Fibroblast of the aortic adventitia (primary cell): Measurements from ENCODE around the gene TAF11L3. TPM values are rescaled to one million over a fixed set of nuclear protein-coding genes. Genes with fewer than 3 reads are reported as not detected.

Experiments
- small RNA-seq: library from RNA; depleted of rRNA; stranded (forward); fragments of <200 nt; gene quantifications from one replicate; pipeline ENCODE3, GENCODE V24; 2012
- total RNA-seq: library from RNA; depleted of rRNA; stranded (reverse); fragments of >200 nt; gene quantifications from 2 replicates; pipeline ENCODE4 v1.2.3, GENCODE V29; 2012; ENCODE audit warnings: low replicate concordance

Gene TAF11L3
- total RNA-seq, 1 donor: not detected

Small RNA genes lying within 50 kb of the gene (small RNA-seq; reads per million reads assigned to genes)
- not detected for gene AC106774.3

Other genes with a start within 250 kb of the TAF11L3 start
- not detected in 2 replicates for gene TAF11L2, start 20.1 kb upstream of the TAF11L3 start, total RNA-seq
- gene TAF11L4, start 3.4 kb downstream of the TAF11L3 start, total RNA-seq: not detected in 2 replicates
- not detected in 2 replicates for gene TAF11L5, start 6.9 kb downstream of the TAF11L3 start, total RNA-seq
- not detected in 2 replicates for gene TAF11L6, start 10.3 kb downstream of the TAF11L3 start, total RNA-seq
- not detected in 2 replicates for gene TAF11L7, start 67.4 kb downstream of the TAF11L3 start, total RNA-seq
- gene TAF11L8, start 72.6 kb downstream of the TAF11L3 start, total RNA-seq: not detected in 2 replicates
- gene TAF11L9, start 76.0 kb downstream of the TAF11L3 start, total RNA-seq: not detected in 2 replicates
- gene TAF11L10, start 79.5 kb downstream of the TAF11L3 start, total RNA-seq: not detected in 2 replicates
- gene TAF11L11, start 85.8 kb downstream of the TAF11L3 start, total RNA-seq: not detected in 2 replicates
- not detected in 2 replicates for gene TAF11L12, start 92.0 kb downstream of the TAF11L3 start, total RNA-seq
- gene TAF11L13, start 113.7 kb downstream of the TAF11L3 start, total RNA-seq: not detected in 2 replicates
- gene TAF11L14, start 116.1 kb downstream of the TAF11L3 start, total RNA-seq: not detected in 2 replicates